Measurements from ENCODE around the gene OSBPL1A. TPM values are rescaled to one million over a fixed set of nuclear protein-coding genes. Genes with fewer than 3 reads are reported as not detected.

Gene OSBPL1A
- total RNA-seq, 6 donors from 2014 or later, result 33.3 to 64.5 (median 55.4) TPM

DNA sequence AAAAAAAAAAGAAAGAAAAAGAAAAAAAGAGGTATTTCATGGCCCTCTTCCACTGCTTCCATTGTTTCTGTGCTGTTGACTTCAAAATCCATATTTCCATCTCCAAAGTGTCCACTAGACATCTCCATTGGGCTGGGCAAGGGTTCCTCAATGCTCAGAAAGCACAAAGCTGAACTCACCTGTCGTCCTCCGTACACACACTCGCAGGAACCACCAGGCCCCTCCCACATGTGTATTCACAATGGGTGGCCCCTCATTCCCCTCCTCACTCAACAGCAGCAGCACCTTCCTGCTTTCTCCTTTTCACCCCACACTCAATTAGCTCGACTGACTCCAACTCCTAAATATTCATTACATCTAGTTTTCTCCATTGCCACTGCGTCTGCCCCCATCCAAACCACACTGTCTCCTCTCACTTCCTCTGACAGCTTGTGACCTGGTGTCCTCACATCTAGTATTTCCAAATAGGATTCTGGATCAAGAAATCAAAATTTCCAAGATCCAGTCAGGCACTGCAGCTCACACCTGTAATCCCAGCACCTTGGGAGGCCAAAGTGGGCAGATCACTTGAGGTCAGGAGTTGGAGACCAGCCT is 25.2 kb downstream of the OSBPL1A start:
- no peaks in the 10 kb centered on the region for H3K4me1 ChIP-seq
- H3K27ac ChIP-seq, result no peak overlapping the region
- no peaks in the 10 kb centered on the region for H3K27me3 ChIP-seq
- TF ChIP-seq EP300 (IDR thresholded peaks at IDR 0.05) (no peak), POLR2A (IDR thresholded peaks at IDR 0.05) (no peak), POLR2AphosphoS5 (IDR thresholded peaks at IDR 0.05) (no peak)
- TF ChIP-seq, protein P1, sequence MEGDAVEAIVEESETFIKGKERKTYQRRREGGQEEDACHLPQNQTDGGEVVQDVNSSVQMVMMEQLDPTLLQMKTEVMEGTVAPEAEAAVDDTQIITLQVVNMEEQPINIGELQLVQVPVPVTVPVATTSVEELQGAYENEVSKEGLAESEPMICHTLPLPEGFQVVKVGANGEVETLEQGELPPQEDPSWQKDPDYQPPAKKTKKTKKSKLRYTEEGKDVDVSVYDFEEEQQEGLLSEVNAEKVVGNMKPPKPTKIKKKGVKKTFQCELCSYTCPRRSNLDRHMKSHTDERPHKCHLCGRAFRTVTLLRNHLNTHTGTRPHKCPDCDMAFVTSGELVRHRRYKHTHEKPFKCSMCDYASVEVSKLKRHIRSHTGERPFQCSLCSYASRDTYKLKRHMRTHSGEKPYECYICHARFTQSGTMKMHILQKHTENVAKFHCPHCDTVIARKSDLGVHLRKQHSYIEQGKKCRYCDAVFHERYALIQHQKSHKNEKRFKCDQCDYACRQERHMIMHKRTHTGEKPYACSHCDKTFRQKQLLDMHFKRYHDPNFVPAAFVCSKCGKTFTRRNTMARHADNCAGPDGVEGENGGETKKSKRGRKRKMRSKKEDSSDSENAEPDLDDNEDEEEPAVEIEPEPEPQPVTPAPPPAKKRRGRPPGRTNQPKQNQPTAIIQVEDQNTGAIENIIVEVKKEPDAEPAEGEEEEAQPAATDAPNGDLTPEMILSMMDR (IDR thresholded peaks at IDR 0.05), result no peak
- no peak overlapping the region for H3K4me3 ChIP-seq
- no peak for DNase-seq
- H3K36me3 ChIP-seq, result peaks cover 2 to 26% (median 8%) of the 10 kb centered on the region in 4 donors
- no peak for ATAC-seq (ENCODE audit: low FRiP score in 2 of 2)
- no peaks in the 10 kb centered on the region for H3K9me3 ChIP-seq
- 77 to 89% methylated on average over 5 of the region's 5 CpGs for WGBS, 2 donors

DNA sequence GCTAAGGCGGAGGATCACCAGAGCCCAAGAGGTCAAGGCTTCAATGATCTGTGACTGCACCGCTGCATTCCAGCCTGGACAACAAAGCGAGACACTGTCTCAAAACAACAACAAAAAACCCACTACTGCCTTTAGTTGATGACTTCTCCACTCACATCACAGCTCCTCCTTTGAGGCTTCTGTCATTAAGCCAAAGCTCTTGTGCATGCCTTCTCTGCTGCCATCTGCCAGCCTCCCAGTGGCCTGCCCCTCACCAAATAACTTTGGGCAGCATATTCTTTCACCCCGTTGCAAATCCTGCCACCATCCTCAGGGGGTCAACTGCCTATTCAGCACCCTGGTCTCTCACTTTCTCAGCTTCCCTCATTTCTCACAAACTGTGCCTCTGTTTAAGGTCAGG is 27.5 kb downstream of the OSBPL1A start:
- Histone ChIP-seq H3K27me3 (no peaks in the 10 kb centered on the region), H3K36me3 (peaks cover 0 to 16% (median 1%) of the 10 kb centered on the region in 4 donors), H3K9me3 (no peaks in the 10 kb centered on the region), H3K4me3 (no peak overlapping the region), H3K27ac (no peak overlapping the region), H3K4me1 (no peaks in the 10 kb centered on the region)
- 87 to 90% methylated on average over 4 of the region's 4 CpGs for WGBS, 2 donors
- TF ChIP-seq, protein P1 (IDR thresholded peaks at IDR 0.05), result no peak
- no peak for TF ChIP-seq POLR2A (IDR thresholded peaks at IDR 0.05)
- TF ChIP-seq EP300 (IDR thresholded peaks at IDR 0.05), result no peak
- TF ChIP-seq POLR2AphosphoS5 (IDR thresholded peaks at IDR 0.05), result no peak
- no peak for DNase-seq
- no peak for ATAC-seq (ENCODE audit: low FRiP score in 2 of 2)

DNA sequence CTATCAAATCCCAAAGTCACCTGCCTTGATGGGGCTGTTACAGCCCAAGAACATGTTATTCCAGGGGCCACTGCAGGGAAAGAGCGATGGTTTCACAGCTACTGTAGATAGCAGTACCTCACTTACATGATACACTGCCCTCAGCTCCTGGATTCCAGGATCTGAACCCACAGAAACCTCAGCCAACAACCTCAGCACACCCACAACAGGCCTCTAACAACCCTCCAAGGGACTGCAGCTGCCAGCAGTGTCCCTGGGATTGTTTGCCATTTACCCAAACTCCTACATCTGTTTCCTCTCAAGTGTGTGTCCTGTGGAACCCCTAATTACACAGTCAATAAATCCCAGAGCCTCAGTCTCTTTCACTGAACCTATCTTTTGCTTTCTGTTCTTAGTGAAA is 28.2 kb downstream of the OSBPL1A start:
- Histone ChIP-seq H3K27me3 (no peaks in the 10 kb centered on the region), H3K9me3 (no peaks in the 10 kb centered on the region), H3K4me3 (no peak overlapping the region), H3K27ac (no peak overlapping the region), H3K4me1 (no peaks in the 10 kb centered on the region), H3K36me3 (peaks cover 0 to 12% (median 1%) of the 10 kb centered on the region in 4 donors)
- no peak for DNase-seq
- no peak for ATAC-seq (ENCODE audit: low FRiP score in 2 of 2)
- TF ChIP-seq EP300 (IDR thresholded peaks at IDR 0.05) (no peak), POLR2A (IDR thresholded peaks at IDR 0.05) (no peak), POLR2AphosphoS5 (IDR thresholded peaks at IDR 0.05) (no peak)
- TF ChIP-seq, protein P1 (IDR thresholded peaks at IDR 0.05), result no peak
- WGBS, 2 donors, result 89 to 100% methylated on average over 1 of the region's 1 CpG

DNA sequence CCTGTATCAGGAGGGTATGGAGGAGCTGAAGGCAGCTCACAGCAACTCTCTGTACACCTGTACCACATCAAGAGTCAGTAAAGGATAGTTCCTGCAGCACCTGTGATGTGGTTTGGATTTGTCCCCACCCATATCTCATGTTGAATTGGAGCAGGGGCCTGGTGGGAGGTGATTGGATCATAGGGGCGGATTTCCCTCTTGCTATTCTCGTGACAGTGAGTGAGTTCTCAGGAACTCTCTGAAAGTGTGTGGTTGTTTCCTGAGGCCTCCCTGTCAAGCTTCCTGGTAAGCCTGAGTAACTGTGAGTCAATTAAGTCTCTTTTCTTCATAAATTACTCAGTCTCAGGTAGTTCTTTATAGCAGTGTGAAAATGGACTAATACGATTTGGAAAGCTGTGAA is 28.9 kb downstream of the OSBPL1A start:
- H3K4me1 ChIP-seq, result no peaks in the 10 kb centered on the region
- H3K36me3 ChIP-seq, result peaks cover 0 to 9% (median 1%) of the 10 kb centered on the region in 4 donors
- TF ChIP-seq POLR2AphosphoS5 (IDR thresholded peaks at IDR 0.05) (no peak), EP300 (IDR thresholded peaks at IDR 0.05) (no peak), POLR2A (IDR thresholded peaks at IDR 0.05) (no peak)
- TF ChIP-seq, protein P1 (IDR thresholded peaks at IDR 0.05), result no peak
- H3K4me3 ChIP-seq, result no peak overlapping the region
- no peaks in the 10 kb centered on the region for H3K27me3 ChIP-seq
- 75 to 84% methylated on average over 3 of the region's 3 CpGs for WGBS, 2 donors
- no peak for DNase-seq
- H3K9me3 ChIP-seq, result no peaks in the 10 kb centered on the region
- no peak overlapping the region for H3K27ac ChIP-seq
- no peak for ATAC-seq (ENCODE audit: low FRiP score in 2 of 2)

DNA sequence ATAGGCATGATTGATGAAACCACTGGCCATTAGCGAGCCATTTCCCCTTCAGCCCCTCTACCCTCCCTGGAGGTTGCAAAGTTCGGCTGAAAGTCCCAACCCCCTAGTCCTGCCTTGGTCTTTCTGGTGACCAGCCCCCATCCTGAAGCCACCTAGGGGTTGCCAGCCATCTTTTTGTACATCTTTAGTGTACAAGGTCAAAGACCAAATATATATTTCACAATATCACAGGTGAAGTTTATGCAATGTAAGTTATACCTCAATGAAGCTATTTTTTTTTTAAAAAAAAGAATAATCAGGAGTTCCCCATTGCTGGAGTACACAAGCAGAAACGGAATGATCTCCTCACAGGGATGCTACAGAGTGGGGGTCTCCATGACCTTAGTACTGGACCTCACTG is 31.3 kb downstream of the OSBPL1A start:
- no peak for TF ChIP-seq POLR2A (IDR thresholded peaks at IDR 0.05)
- no peak for TF ChIP-seq POLR2AphosphoS5 (IDR thresholded peaks at IDR 0.05)
- TF ChIP-seq, protein P1 (IDR thresholded peaks at IDR 0.05), result no peak
- TF ChIP-seq EP300 (IDR thresholded peaks at IDR 0.05), result no peak
- Histone ChIP-seq H3K9me3 (no peaks in the 10 kb centered on the region), H3K4me3 (no peak overlapping the region), H3K27me3 (no peaks in the 10 kb centered on the region), H3K4me1 (no peaks in the 10 kb centered on the region), H3K27ac (no peak overlapping the region), H3K36me3 (peaks cover 0 to 9% (median 1%) of the 10 kb centered on the region in 4 donors)
- no peak for ATAC-seq (ENCODE audit: low FRiP score in 2 of 2)
- DNase-seq, result no peak
- WGBS, 2 donors, result 94 to 100% methylated on average over 3 of the region's 3 CpGs
